Head of caudate nucleus (tissue), 42 donors: ENCODE measurements around the gene EPHA10.
"Not testable (repeated sequence)": the region's sequence is repeated elsewhere in the genome, so short reads cannot be mapped to it uniquely, and the experiment has no call there.

Experiments used
- DNase-seq, 42 donors: peaks; one replicate each; pipeline versions ENCODE4 v3.0.0 to v3.0.0-alpha.2; 2020 to 2021; ENCODE audit warnings: mixed read lengths in 7 of 42
- intact Hi-C: fragments of 100-400 bp; cut with DNase I; formaldehyde crosslinking; loops from one replicate; pipeline ENCODE4 v1.15.0; 2022

The EPHA10 gene

GRCh38 chr1:37692078-37692833, 72.7 kb downstream of the EPHA10 start, which contains the start of gene CDCA8:
CDCA8 (plus strand) TSS chr1:37692516; CDS start chr1:37692691, 175 bp downstream.
- intact Hi-C loops = loop anchor here (2.0 to 5.0 kb wide), 2 partner anchors 167 to 320 kb away; partner anchors contain the start of genes MTF1 and UTP11

GRCh38 chr1:37691497-37692077, 73.3 kb downstream of the EPHA10 start:
- intact Hi-C loops = loop anchor here (2.0 to 5.0 kb wide), 3 partner anchors 117 to 321 kb away; partner anchors contain the start of genes MTF1, UTP11 and YRDC
- peak in 19 of 42 donors; percentile 2 to 45 (median 22) for DNase-seq

More at GRCh38 chr1:37692078-37692833, 72.7 kb downstream of the EPHA10 start, which contains the start of gene CDCA8:
- peak; percentile 96 to 100 (median 99) for DNase-seq

- no peak for DNase-seq
- intact Hi-C loops = no loop called here
Observed at GRCh38 chr1:37688926-37689325, 76.0 kb downstream of the EPHA10 start.

- DNase-seq, intact Hi-C loops: not testable (repeated sequence)
Observed at GRCh38 chr1:37687764-37688163, 77.2 kb downstream of the EPHA10 start.

GRCh38 chr1:37685722-37686121, 79.2 kb downstream of the EPHA10 start:
- DNase-seq = no peak
- intact Hi-C loops = no loop called here

- not testable (repeated sequence) for DNase-seq
- intact Hi-C loops = loop anchor here (5.0 kb wide), 2 partner anchors 87 to 227 kb away; partner anchors contain the start of gene GNL2
Observed at GRCh38 chr1:37684182-37684581, 80.7 kb downstream of the EPHA10 start.

- DNase-seq = peak; percentile 26 to 93 (median 83)
- intact Hi-C loops = loop anchor here (5.0 kb wide), 2 partner anchors 85 to 225 kb away; partner anchors contain the start of gene GNL2
Observed at GRCh38 chr1:37682334-37682987, 82.5 kb downstream of the EPHA10 start.

GRCh38 chr1:37680933-37681332, 84.0 kb downstream of the EPHA10 start:
- intact Hi-C loops = loop anchor here (5.0 kb wide), 2 partner anchors 84 to 224 kb away; partner anchors contain the start of gene GNL2
- no peak for DNase-seq

- intact Hi-C loops = no loop called here
- no peak for DNase-seq
Observed at GRCh38 chr1:37677808-37678207, 87.1 kb downstream of the EPHA10 start.

- intact Hi-C loops = no loop called here
- DNase-seq = no peak
Observed at GRCh38 chr1:37677143-37677439, 87.8 kb downstream of the EPHA10 start.

GRCh38 chr1:37676281-37677142, 88.4 kb downstream of the EPHA10 start:
- intact Hi-C loops = no loop called here
- peak in 3 of 42 donors; percentile 11 to 30 (median 12) for DNase-seq

GRCh38 chr1:37673920-37674319, 91.0 kb downstream of the EPHA10 start:
- intact Hi-C loops = no loop called here
- DNase-seq = no peak

- intact Hi-C loops = no loop called here
- DNase-seq = no peak
Observed at GRCh38 chr1:37672136-37672870, 92.6 kb downstream of the EPHA10 start.

- intact Hi-C loops = no loop called here
- no peak for DNase-seq
Observed at GRCh38 chr1:37671261-37671660, 93.7 kb downstream of the EPHA10 start.

GRCh38 chr1:37670133-37670532, 94.8 kb downstream of the EPHA10 start:
- DNase-seq = no peak
- intact Hi-C loops = no loop called here

- intact Hi-C loops = no loop called here
- DNase-seq = no peak
Observed at GRCh38 chr1:37667023-37667671, 97.8 kb downstream of the EPHA10 start.

- intact Hi-C loops = no loop called here
- DNase-seq = no peak
Observed at GRCh38 chr1:37666241-37666867, 98.6 kb downstream of the EPHA10 start.
